Measurements from ENCODE around the gene IL16. TPM values are rescaled to one million over a fixed set of nuclear protein-coding genes. Genes with fewer than 3 reads are reported as not detected.
"Not testable (repeated sequence)": the region's sequence is repeated elsewhere in the genome, so short reads cannot be mapped to it uniquely, and the experiment has no call there.

Gene IL16
- total RNA-seq, 1 donor from 2014 or later = 0.99 TPM

GRCh38 chr15:81199031-81199779 lies 2.5 kb downstream of the IL16 start:
- no peak for DNase-seq (ENCODE audit: low read depth in 2 of 2)

GRCh38 chr15:81206018-81206417 lies 9.3 kb downstream of the IL16 start:
- DNase-seq (ENCODE audit: low read depth in 2 of 2) = no peak

- not testable (repeated sequence) for DNase-seq (ENCODE audit: low read depth in 2 of 2)
These were observed 11.3 kb downstream of the IL16 start for GRCh38 chr15:81207987-81208386.

- no peak for DNase-seq (ENCODE audit: low read depth in 2 of 2)
These were observed 13.0 kb downstream of the IL16 start for GRCh38 chr15:81209635-81210034.

GRCh38 chr15:81211376-81211775 lies 14.7 kb downstream of the IL16 start:
- DNase-seq (ENCODE audit: low read depth in 2 of 2) = no peak

- no peak for DNase-seq (ENCODE audit: low read depth in 2 of 2)
These were observed 17.3 kb downstream of the IL16 start for GRCh38 chr15:81213982-81214381.

- DNase-seq (ENCODE audit: low read depth in 2 of 2) = no peak
These were observed 18.9 kb downstream of the IL16 start for GRCh38 chr15:81215531-81215930.

GRCh38 chr15:81215983-81216382 lies 19.3 kb downstream of the IL16 start:
- DNase-seq (ENCODE audit: low read depth in 2 of 2) = no peak

GRCh38 chr15:81216422-81216821 lies 19.7 kb downstream of the IL16 start:
- DNase-seq (ENCODE audit: low read depth in 2 of 2) = no peak

- DNase-seq (ENCODE audit: low read depth in 2 of 2) = no peak
These were observed 24.8 kb downstream of the IL16 start for GRCh38 chr15:81221449-81221848.

GRCh38 chr15:81222007-81222406 lies 25.3 kb downstream of the IL16 start:
- DNase-seq (ENCODE audit: low read depth in 2 of 2) = no peak

- no peak for DNase-seq (ENCODE audit: low read depth in 2 of 2)
These were observed 26.8 kb downstream of the IL16 start for GRCh38 chr15:81223346-81223971.

- DNase-seq (ENCODE audit: low read depth in 2 of 2) = no peak
These were observed 27.6 kb downstream of the IL16 start for GRCh38 chr15:81224232-81224631.

- DNase-seq (ENCODE audit: low read depth in 2 of 2) = no peak
These were observed 28.5 kb downstream of the IL16 start for GRCh38 chr15:81225161-81225671.

GRCh38 chr15:81227716-81228115 lies 31.0 kb downstream of the IL16 start:
- no peak for DNase-seq (ENCODE audit: low read depth in 2 of 2)

GRCh38 chr15:81229586-81229985 lies 32.9 kb downstream of the IL16 start:
- DNase-seq (ENCODE audit: low read depth in 2 of 2) = no peak

- DNase-seq (ENCODE audit: low read depth in 2 of 2) = no peak
These were observed 38.8 kb downstream of the IL16 start for GRCh38 chr15:81235276-81236123.

- no peak for DNase-seq (ENCODE audit: low read depth in 2 of 2)
These were observed 42.5 kb downstream of the IL16 start for GRCh38 chr15:81239190-81239589.

GRCh38 chr15:81242778-81243177 lies 46.1 kb downstream of the IL16 start:
- DNase-seq (ENCODE audit: low read depth in 2 of 2) = no peak

GRCh38 chr15:81244306-81244705 lies 47.6 kb downstream of the IL16 start:
- DNase-seq (ENCODE audit: low read depth in 2 of 2) = no peak

GRCh38 chr15:81253846-81254245 lies 57.2 kb downstream of the IL16 start:
- no peak for DNase-seq (ENCODE audit: low read depth in 2 of 2)

GRCh38 chr15:81254277-81254915 lies 57.7 kb downstream of the IL16 start:
- DNase-seq (ENCODE audit: low read depth in 2 of 2) = no peak

Measured in lung microvascular endothelial cell (primary cell).